ENCODE measurements around the gene LY6G5C.

DNA sequence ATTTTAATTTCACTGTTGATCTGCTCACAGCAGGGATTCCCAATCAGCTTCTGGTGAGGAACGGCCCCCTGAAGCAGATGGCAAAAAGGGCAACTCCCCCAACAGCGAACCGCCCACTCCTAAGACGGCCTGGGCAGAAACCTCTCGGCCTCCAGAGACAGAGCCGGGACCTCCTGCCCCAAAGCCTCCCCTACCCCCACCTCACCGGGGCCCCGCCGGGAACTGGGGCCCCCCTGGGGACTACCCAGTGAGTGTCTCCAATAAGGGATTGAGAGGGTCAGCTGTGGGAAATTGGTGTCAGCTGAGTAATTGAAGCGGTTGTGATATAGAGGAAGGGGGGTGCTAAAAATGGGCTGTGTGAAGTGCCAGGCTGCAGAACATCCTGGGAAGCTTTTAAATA, 53.9 kb downstream of the LY6G5C start:
- TF ChIP-seq POLR3A (IDR thresholded peaks at IDR 0.05; ENCODE audit: borderline replicate concordance, extremely low read depth, insufficient read depth, insufficient read length) = no peak
- TF ChIP-seq NFE2 (IDR thresholded peaks at IDR 0.05; ENCODE audit: low read depth) = no peak
- no peak for TF ChIP-seq SP2 (IDR thresholded peaks at IDR 0.05; ENCODE audit: extremely low read depth, low read depth, low read length, poor library complexity, severe bottlenecking)
- TF ChIP-seq POLR2A (conservative IDR thresholded peaks at IDR 0.05) = no peak
- no peak for TF ChIP-seq ZNF184 (CRISPR knock-in tag; IDR thresholded peaks at IDR 0.05)
- TF ChIP-seq SRF (CRISPR knock-in tag; IDR thresholded peaks at IDR 0.05) = no peak
- no peak for TF ChIP-seq MEIS2 (IDR thresholded peaks at IDR 0.05; ENCODE audit: partially characterized antibody)
- no peak for TF ChIP-seq CHD2 (IDR thresholded peaks at IDR 0.05; ENCODE audit: low read depth, low read length)
- TF ChIP-seq ELF1 (tag; IDR thresholded peaks at IDR 0.05) = no peak
- no peak for TF ChIP-seq ETV6 (IDR thresholded peaks at IDR 0.05; ENCODE audit: borderline replicate concordance in 1 of 2, low read depth in 2 of 2, low read length in 1 of 2)
- no peak for TF ChIP-seq ETV6 (CRISPR knock-in tag; IDR thresholded peaks at IDR 0.05; ENCODE audit: borderline replicate concordance)
- no peak for TF ChIP-seq EP300 (IDR thresholded peaks at IDR 0.05; ENCODE audit: low read length)
- TF ChIP-seq, protein P1, sequence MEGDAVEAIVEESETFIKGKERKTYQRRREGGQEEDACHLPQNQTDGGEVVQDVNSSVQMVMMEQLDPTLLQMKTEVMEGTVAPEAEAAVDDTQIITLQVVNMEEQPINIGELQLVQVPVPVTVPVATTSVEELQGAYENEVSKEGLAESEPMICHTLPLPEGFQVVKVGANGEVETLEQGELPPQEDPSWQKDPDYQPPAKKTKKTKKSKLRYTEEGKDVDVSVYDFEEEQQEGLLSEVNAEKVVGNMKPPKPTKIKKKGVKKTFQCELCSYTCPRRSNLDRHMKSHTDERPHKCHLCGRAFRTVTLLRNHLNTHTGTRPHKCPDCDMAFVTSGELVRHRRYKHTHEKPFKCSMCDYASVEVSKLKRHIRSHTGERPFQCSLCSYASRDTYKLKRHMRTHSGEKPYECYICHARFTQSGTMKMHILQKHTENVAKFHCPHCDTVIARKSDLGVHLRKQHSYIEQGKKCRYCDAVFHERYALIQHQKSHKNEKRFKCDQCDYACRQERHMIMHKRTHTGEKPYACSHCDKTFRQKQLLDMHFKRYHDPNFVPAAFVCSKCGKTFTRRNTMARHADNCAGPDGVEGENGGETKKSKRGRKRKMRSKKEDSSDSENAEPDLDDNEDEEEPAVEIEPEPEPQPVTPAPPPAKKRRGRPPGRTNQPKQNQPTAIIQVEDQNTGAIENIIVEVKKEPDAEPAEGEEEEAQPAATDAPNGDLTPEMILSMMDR (IDR thresholded peaks at IDR 0.05 in 2 of 3, conservative IDR thresholded peaks at IDR 0.05 in 1 of 3; ENCODE audit: insufficient read depth in 2 of 3, low read depth in 1 of 3, low read length in 3 of 3) = no peak
